Renal cortex interstitium (tissue), 15 donors: ENCODE results near the gene NOSIP. TPM values are rescaled to one million over a fixed set of nuclear protein-coding genes. Genes with fewer than 3 reads are reported as not detected.
"Not testable (repeated sequence)": the region's sequence is repeated elsewhere in the genome, so short reads cannot be mapped to it uniquely, and the experiment has no call there.

Source experiments
- DNase-seq, 11 donors: peaks; one replicate each; pipeline ENCODE4 v3.0.0-alpha.2; 2013; ENCODE audit warnings: low read depth in 9 of 11, low spot score in 4 of 11; ENCODE audit errors: extremely low read depth in 1 of 11
- long read RNA-seq, 16 experiments: transcript quantifications; one replicate each; lab custom pipeline, GENCODE V29; 2026
- polyA plus RNA-seq, 3 donors: library from polyadenylated mRNA; unstranded; fragments of 120-200 nt; gene quantifications; one replicate each; pipeline ENCODE4 v1.2.1, GENCODE V29; 2013; ENCODE audit not compliant: insufficient read length in 3 of 3

Gene NOSIP
- 10 to 100 TPM; 61.9 to 75.9 (median 67.5) TPM for polyA plus RNA-seq
- long read RNA-seq, donor 1, transcript NOSIP-204 (9 exons, 1,005 nt): major isoform, 19 of 21 reads
- long read RNA-seq, donor 1, partial matches to known transcripts: 0 of 21 reads
- long read RNA-seq, donor 1, other reads (novel, unspliced or antisense): 0 of 21 reads
- long read RNA-seq, donor 2, transcript NOSIP-204 (9 exons, 1,005 nt): major isoform, 16 of 17 reads
- long read RNA-seq, donor 2, partial matches to known transcripts: 0 of 17 reads
- long read RNA-seq, donor 2, other reads (novel, unspliced or antisense): 0 of 17 reads
- long read RNA-seq, donor 3, transcript NOSIP-204 (9 exons, 1,005 nt): major isoform, 30 of 40 reads
- long read RNA-seq, donor 3, partial matches to known transcripts: 6 of 40 reads
- long read RNA-seq, donor 3, other reads (novel, unspliced or antisense): 0 of 40 reads
- long read RNA-seq, donor 4, transcript NOSIP-204 (9 exons, 1,005 nt): major isoform, 9 of 9 reads
- long read RNA-seq, donor 4, partial matches to known transcripts: 0 of 9 reads
- long read RNA-seq, donor 4, other reads (novel, unspliced or antisense): 0 of 9 reads
- long read RNA-seq, donor 5, transcript NOSIP-204 (9 exons, 1,005 nt): major isoform, 18 of 20 reads
- long read RNA-seq, donor 5, partial matches to known transcripts: 0 of 20 reads
- long read RNA-seq, donor 5, other reads (novel, unspliced or antisense): 0 of 20 reads
- long read RNA-seq, donor 6, transcript NOSIP-204 (9 exons, 1,005 nt): major isoform, 18 of 130 reads
- long read RNA-seq, donor 6, partial matches to known transcripts: 105 of 130 reads
- long read RNA-seq, donor 6, other reads (novel, unspliced or antisense): 6 of 130 reads
- long read RNA-seq, donor 7, transcript NOSIP-201 (9 exons, 1,000 nt): minor isoform, 6 of 36 reads
- long read RNA-seq, donor 7, transcript NOSIP-204 (9 exons, 1,005 nt): major isoform, 20 of 36 reads
- long read RNA-seq, donor 7, partial matches to known transcripts: 10 of 36 reads
- long read RNA-seq, donor 7, other reads (novel, unspliced or antisense): 0 of 36 reads
- long read RNA-seq, donor 8, transcript NOSIP-204 (9 exons, 1,005 nt): major isoform, 29 of 176 reads
- long read RNA-seq, donor 8, partial matches to known transcripts: 135 of 176 reads
- long read RNA-seq, donor 8, other reads (novel, unspliced or antisense): 7 of 176 reads
- long read RNA-seq, donor 9, transcript NOSIP-204 (9 exons, 1,005 nt): major isoform, 19 of 19 reads
- long read RNA-seq, donor 9, partial matches to known transcripts: 0 of 19 reads
- long read RNA-seq, donor 9, other reads (novel, unspliced or antisense): 0 of 19 reads
- long read RNA-seq, donor 10, transcript NOSIP-204 (9 exons, 1,005 nt): major isoform, 7 of 271 reads
- long read RNA-seq, donor 10, partial matches to known transcripts: 112 of 271 reads
- long read RNA-seq, donor 10, other reads (novel, unspliced or antisense): 150 of 271 reads
- long read RNA-seq, donor 11, transcript NOSIP-204 (9 exons, 1,005 nt): major isoform, 14 of 17 reads
- long read RNA-seq, donor 11, partial matches to known transcripts: 0 of 17 reads
- long read RNA-seq, donor 11, other reads (novel, unspliced or antisense): 0 of 17 reads
- long read RNA-seq, donor 12, transcript NOSIP-204 (9 exons, 1,005 nt): major isoform, 12 of 18 reads
- long read RNA-seq, donor 12, partial matches to known transcripts: 6 of 18 reads
- long read RNA-seq, donor 12, other reads (novel, unspliced or antisense): 0 of 18 reads
- long read RNA-seq, donor 13, transcript NOSIP-204 (9 exons, 1,005 nt): major isoform, 27 of 73 reads
- long read RNA-seq, donor 13, partial matches to known transcripts: 35 of 73 reads
- long read RNA-seq, donor 13, other reads (novel, unspliced or antisense): 10 of 73 reads
- long read RNA-seq, donor 14, transcript NOSIP-204 (9 exons, 1,005 nt): major isoform, 21 of 29 reads
- long read RNA-seq, donor 14, partial matches to known transcripts: 0 of 29 reads
- long read RNA-seq, donor 14, other reads (novel, unspliced or antisense): 6 of 29 reads
- long read RNA-seq, donor 15, transcript NOSIP-204 (9 exons, 1,005 nt): major isoform, 12 of 14 reads
- long read RNA-seq, donor 15, partial matches to known transcripts: 0 of 14 reads
- long read RNA-seq, donor 15, other reads (novel, unspliced or antisense): 0 of 14 reads
- long read RNA-seq, donor 16, transcript NOSIP-201 (9 exons, 1,000 nt): minor isoform, 5 of 214 reads
- long read RNA-seq, donor 16, transcript NOSIP-204 (9 exons, 1,005 nt): major isoform, 34 of 214 reads
- long read RNA-seq, donor 16, partial matches to known transcripts: 160 of 214 reads
- long read RNA-seq, donor 16, other reads (novel, unspliced or antisense): 15 of 214 reads

GRCh38 chr19:49580264-49581006, at the start of gene NOSIP:
Gene NOSIP, minus strand, starts transcription at chr19:49580556. Its CDS starts 19,865 bp downstream, at chr19:49560691.
- DNase-seq: peak; percentile 91 to 96 (median 95)

- no peak for DNase-seq
These were observed 49.3 kb upstream of the NOSIP start for GRCh38 chr19:49629659-49630058.

GRCh38 chr19:49626226-49626625, 45.9 kb upstream of the NOSIP start:
- DNase-seq: no peak

- DNase-seq: no peak
These were observed 44.9 kb upstream of the NOSIP start for GRCh38 chr19:49624967-49625910.

- not testable (repeated sequence) for DNase-seq
These were observed 37.5 kb upstream of the NOSIP start for GRCh38 chr19:49617860-49618259.

- DNase-seq: no peak
These were observed 36.6 kb upstream of the NOSIP start for GRCh38 chr19:49616945-49617344.

GRCh38 chr19:49616532-49616931, 36.2 kb upstream of the NOSIP start:
- DNase-seq: no peak

- no peak for DNase-seq
These were observed 35.5 kb upstream of the NOSIP start for GRCh38 chr19:49615861-49616260.

- DNase-seq: no peak
These were observed 33.9 kb upstream of the NOSIP start for GRCh38 chr19:49614096-49614833.

- no peak for DNase-seq
These were observed 33.0 kb upstream of the NOSIP start for GRCh38 chr19:49613374-49613773.

- DNase-seq: no peak
These were observed 29.2 kb upstream of the NOSIP start for GRCh38 chr19:49609499-49610092.

- DNase-seq: no peak
These were observed 25.2 kb upstream of the NOSIP start for GRCh38 chr19:49605605-49606004.

GRCh38 chr19:49602806-49603205, 22.4 kb upstream of the NOSIP start:
- DNase-seq: no peak

- DNase-seq: no peak
These were observed 21.2 kb upstream of the NOSIP start for GRCh38 chr19:49601482-49602038.
